ENCODE data around the gene OPRM1. TPM values are rescaled to one million over a fixed set of nuclear protein-coding genes. Genes with fewer than 3 reads are reported as not detected.

OPRM1 gene
- total RNA-seq, 1 experiment from 2014 or later, result not detected

DNA sequence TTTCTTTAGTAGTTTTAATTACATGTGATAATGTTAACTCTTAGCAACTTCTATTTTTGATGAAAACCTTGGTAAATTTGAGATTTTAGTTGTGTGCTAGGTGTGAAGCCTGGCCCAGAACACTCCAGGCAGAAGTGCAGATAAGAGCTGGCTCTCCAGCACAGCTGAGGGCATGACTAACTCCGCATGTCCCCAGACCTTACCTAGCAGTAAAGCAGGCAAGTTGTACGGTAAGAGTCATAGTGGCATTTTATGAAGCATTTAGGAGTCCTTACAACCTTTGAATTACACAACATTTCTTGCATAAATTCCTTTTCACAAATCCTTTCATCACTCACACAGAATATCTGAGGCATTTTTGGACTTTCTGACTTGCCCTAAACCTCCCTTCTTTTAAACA, 67.2 kb downstream of the OPRM1 start:
- Mint-ChIP-seq H3K4me3 (no peak overlapping the region), H3K36me3 (ENCODE audit: insufficient read depth in 1 of 3, low read depth in 3 of 3) (no peaks in the 10 kb centered on the region)
- H3K4ac ChIP-seq (ENCODE audit: low read depth, low read length), result no peak overlapping the region

More for the DNA sequence above, 67.2 kb downstream of the OPRM1 start:
- DNase-seq, result no peak
- Histone ChIP-seq H4K91ac (ENCODE audit: insufficient read length, low read depth, low read length) (no peak overlapping the region), H3K56ac (ENCODE audit: insufficient read length, low read depth, low read length) (no peak overlapping the region), H4K8ac (replicated peaks; ENCODE audit: insufficient read length, low read depth, low read length) (no peak overlapping the region), H3K18ac (ENCODE audit: insufficient read length, low read depth, low read length) (no peak overlapping the region), H4K5ac (ENCODE audit: insufficient read length, low read depth, low read length) (no peak overlapping the region), H3K4me2 (ENCODE audit: insufficient read depth, insufficient read length, low read length) (no peak overlapping the region), H2BK12ac (ENCODE audit: insufficient read length, low read depth, low read length) (no peak overlapping the region), H3K27ac (ENCODE audit: insufficient read length, low read depth, low read length) (no peak overlapping the region), H3K23me2 (ENCODE audit: insufficient read length, low read depth, low read length, poor library complexity, severe bottlenecking) (no peaks in the 10 kb centered on the region), H3K4me1 (ENCODE audit: insufficient read depth, low read length) (no peaks in the 10 kb centered on the region), H2BK15ac (ENCODE audit: low read depth, low read length) (no peak overlapping the region), H3T11ph (ENCODE audit: low read length) (no peak overlapping the region), H3K9ac (ENCODE audit: extremely low read depth, insufficient read length, low read length) (no peak overlapping the region), H3K27me3 (ENCODE audit: insufficient read depth, low read length) (no peaks in the 10 kb centered on the region), H2BK20ac (ENCODE audit: low read depth, low read length, poor library complexity, severe bottlenecking) (no peak overlapping the region), H2AFZ (ENCODE audit: low read length) (no peak overlapping the region), H2AK5ac (ENCODE audit: insufficient read length, low read length) (no peak overlapping the region), H4K20me1 (ENCODE audit: control insufficient read depth, insufficient read depth, insufficient read length) (no peaks in the 10 kb centered on the region), H3K79me2 (ENCODE audit: insufficient read depth, low read length) (no peaks in the 10 kb centered on the region), H3K14ac (ENCODE audit: insufficient read depth, low read length) (no peak overlapping the region), H2BK120ac (ENCODE audit: low read depth, low read length, poor library complexity, severe bottlenecking) (no peak overlapping the region), H3K79me1 (ENCODE audit: insufficient read depth, low read depth, low read length, poor library complexity, severe bottlenecking) (no peaks in the 10 kb centered on the region), H3K9me3 (ENCODE audit: control insufficient read depth, low read depth, low read length) (no peaks in the 10 kb centered on the region), H2BK5ac (ENCODE audit: insufficient read length, low read length) (no peak overlapping the region), H3K23ac (ENCODE audit: insufficient read length, low read depth, low read length) (no peak overlapping the region)
- TF ChIP-seq, protein P1, sequence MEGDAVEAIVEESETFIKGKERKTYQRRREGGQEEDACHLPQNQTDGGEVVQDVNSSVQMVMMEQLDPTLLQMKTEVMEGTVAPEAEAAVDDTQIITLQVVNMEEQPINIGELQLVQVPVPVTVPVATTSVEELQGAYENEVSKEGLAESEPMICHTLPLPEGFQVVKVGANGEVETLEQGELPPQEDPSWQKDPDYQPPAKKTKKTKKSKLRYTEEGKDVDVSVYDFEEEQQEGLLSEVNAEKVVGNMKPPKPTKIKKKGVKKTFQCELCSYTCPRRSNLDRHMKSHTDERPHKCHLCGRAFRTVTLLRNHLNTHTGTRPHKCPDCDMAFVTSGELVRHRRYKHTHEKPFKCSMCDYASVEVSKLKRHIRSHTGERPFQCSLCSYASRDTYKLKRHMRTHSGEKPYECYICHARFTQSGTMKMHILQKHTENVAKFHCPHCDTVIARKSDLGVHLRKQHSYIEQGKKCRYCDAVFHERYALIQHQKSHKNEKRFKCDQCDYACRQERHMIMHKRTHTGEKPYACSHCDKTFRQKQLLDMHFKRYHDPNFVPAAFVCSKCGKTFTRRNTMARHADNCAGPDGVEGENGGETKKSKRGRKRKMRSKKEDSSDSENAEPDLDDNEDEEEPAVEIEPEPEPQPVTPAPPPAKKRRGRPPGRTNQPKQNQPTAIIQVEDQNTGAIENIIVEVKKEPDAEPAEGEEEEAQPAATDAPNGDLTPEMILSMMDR (conservative IDR thresholded peaks at IDR 0.05), result no peak
- Mint-ChIP-seq H3K27me3 (ENCODE audit: low read depth) (no peaks in the 10 kb centered on the region), H3K4me1 (no peaks in the 10 kb centered on the region), H3K27ac (no peak overlapping the region), H3K9me3 (no peaks in the 10 kb centered on the region; a peak in 1 of 5 replicates)
- WGBS (ENCODE audit: extremely low coverage, insufficient read length, low lambda C conversion rate), result no CpG with 5 or more reads among the region's 2 CpGs

All from H9 (cell line).